GM21717 (cell line): ENCODE data around the gene HES3.

Experiments used
- ATAC-seq: cut with Tn5 transposase; IDR thresholded peaks from one replicate; pipeline ENCODE4 v1.9.1; 2021; ENCODE audit warnings: mild to moderate bottlenecking, moderate library complexity; ENCODE audit not compliant: unreplicated experiment

The HES3 gene

DNA sequence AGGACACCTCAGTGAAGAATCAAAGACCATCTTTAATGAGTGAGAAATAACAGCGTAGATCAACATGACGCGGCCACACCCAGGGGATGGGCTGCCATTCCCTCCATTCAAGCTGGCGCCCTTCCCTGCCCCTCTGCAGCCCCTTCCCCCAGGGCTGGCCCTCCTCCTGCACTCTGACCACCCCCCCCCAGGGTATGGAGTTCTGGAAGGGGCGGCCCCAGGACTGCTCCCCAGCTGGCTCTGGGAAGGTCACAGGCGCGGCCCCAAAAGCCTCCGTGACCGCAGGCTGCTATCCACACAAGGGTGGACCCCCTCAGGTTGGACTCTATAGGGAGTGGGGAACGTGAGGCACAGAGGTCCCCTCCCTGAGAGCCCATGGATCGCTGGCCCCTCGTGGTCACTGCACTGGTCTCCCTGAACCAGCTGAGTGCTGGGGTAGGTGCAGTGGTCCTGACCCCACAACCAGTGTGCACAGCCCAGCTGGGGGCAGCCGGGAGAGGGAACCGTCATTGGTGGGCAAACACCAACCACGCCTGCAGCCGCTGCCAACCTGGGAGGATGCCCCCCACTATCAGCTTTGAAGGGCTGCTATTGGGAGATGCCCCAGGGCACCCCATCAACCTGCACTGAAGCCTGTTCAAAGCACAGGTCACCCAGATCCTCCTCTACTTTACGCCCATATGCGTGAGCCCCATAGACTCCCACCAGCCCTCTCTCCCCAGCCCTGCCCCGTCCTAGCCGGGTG, 33.0 kb downstream of the HES3 start:
- no peak for ATAC-seq

DNA sequence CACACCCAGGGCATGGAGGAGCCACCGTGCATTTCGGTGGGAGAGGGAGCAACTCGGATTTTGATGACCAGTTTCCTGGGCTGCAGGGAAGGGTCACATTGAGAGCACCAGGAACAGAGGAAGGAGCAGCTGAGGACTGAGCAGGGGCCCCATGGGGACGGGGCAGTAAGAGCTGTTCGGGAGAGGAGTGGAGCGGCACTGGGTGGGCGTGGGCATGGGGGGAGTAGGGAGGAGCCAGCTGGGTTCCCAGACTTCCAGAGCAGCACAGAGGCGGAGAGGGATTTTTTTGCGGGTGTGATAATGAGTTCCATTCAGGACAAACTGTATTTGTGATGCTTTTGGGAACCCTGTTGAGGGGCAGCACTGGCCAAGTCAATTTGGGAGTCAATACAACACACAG, 34.3 kb downstream of the HES3 start:
- no peak for ATAC-seq

DNA sequence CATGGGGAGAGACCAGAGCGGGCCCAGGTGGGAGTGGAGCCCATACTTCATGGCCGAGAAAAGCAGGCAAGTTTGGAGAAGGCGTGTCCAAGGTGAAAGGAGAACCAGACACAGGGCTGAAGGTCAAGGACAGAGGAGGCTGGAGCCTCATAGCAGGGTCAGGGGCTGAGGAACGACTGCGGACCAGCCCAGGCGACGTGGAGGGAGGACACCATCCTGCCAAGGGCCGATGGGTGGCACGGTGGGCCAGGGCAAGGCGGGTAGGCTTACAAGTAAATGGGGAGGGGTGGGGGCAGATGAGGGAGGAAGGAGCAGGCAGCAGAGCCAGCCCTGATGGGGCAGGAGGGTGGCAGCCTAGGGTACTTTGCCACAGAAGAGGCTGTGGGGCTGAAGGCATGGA, 35.1 kb downstream of the HES3 start:
- no peak for ATAC-seq

DNA sequence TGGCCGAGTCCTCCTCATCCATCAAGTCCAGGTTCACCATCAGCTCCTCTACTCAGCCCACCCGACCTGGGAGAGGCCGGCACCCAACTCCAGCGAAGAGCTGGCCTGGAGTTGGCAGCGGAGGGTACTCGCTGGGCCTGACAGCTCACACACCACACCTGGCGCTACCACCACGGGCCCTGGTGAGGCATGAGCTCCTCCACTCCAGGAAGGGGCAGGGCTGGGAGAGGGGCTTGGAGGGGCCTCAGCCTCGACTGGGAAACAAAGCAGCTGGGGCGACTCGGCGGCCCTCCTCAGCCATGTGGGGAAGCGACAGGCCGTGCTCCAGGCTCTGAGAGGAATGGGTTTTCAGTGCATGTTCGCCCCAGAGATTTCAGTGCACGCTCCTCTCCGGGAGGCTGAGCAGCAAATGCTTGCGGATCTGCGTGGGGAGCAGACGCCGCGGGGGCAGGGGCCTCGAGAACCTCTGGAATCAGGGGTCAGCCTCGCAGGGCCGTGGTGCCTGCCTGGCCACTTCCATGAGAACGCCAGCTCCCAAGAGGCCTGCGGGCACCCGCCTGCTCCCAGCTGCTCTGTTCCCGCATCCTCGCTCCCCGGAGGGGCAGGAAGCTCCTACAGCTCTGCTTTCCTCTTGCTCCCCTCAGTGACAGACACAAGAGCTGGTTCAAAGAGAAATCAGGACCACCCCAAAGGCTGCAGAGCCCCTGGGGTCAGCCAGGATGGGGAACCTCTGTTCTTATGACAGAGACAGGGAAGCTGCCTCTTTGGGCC, 35.8 kb downstream of the HES3 start:
- no peak for ATAC-seq

DNA sequence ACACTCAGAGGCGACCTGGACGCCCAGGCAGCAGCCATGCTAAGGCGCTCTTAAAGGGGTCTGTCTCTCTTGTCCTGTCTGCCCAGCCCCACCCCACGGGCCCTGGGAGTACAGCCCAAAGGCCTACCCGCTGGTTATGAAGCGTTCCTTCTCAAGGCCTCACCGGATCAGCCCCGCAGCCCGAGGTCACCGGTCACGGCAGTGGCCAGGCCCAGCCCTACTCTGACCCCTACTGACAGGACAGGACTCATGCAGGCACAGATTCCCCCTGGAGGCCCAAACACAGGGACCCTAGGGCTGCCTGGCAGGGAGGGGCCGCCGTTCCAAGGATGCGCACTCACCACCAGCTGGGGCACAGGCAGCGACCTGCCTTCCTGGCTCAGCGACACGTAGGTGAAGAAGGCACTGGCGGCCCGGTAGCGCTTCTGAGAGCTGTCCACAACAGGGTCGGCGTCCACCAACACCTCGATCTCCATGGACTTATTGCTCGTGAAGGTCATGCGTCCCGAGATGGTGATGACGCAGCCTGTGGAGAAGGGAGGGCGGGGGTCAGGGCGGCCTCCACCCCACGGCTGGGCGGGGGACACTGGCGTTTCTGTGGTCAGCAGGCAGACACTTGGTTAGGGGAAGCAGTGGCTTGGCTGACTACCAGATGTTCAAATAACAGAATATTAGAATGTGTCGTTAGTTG, 36.9 kb downstream of the HES3 start:
- ATAC-seq, result no peak

DNA sequence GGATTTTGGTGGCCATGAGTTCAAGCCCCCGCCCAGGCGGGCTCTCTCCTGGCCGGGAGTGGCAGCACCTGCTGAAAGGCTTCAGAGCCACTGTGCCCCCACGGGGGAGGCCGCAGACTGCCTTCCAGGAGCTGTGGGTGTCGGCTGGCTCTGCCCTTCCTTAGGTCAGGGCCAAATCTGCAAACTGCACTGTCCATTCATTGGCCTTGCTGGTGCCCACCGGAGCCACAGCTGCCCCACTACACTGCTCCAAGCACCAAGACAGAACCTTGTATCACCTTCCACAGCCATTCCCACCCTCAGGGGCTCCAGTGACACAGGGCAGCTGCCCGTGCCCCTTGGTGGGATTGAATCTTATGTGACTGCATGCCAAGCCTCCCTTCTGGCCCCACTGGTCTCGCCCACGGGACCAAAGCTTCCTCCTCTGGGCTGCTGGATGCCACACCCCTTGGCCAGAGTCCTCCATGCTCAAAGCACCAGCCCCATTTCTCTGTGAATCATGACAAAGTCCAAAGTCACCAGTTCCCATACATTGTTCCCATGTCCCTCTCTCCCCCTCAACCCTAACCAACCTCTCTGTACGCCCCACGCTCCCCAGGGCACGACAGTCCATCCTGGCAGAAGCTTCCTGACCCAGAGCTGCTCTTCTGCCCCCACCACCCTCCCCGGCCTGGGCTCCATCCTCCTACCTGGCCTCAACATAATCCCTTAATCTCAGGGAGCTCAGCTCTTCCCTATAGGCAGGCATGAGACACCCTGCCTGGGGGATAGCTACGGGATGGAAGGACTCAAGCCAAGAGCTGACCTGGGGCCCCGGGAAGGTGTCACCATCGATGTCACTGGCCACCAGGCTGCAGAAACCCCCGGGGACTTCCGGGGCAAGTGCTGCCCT, 37.8 kb downstream of the HES3 start:
- no peak for ATAC-seq

DNA sequence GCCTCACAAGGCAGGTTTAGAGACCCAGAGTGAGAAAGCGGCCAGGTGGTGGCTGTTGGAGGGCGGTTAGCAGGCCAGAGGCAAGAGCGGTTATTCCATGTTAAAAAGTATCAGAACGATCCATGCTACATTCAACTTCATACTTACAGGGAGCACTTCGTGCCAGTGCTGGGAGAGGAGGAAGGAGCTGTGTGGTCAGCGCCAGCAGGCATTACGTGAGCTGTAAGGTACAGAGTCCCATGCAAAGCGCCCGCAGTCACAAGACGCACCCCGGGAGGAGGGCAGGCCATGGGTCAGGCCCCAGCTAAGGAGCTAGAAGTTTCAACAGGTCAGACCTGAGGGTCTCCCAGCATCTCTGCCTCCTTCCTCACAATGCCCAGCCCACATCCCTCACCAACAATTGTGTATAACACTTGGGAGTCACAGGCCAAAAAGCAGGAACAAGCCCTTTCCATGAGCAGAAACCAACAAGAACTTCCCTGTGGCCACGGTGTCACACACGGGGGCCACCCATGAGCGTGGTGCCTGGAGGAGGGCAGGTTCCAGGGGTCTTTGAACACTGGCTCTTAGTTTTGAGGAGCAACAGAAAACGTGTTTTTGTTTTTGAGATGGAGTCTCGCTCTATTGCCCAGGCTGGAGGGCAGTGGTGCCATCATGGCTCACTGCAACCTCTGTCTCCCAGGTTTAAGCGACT, 38.7 kb downstream of the HES3 start:
- ATAC-seq, result no peak

DNA sequence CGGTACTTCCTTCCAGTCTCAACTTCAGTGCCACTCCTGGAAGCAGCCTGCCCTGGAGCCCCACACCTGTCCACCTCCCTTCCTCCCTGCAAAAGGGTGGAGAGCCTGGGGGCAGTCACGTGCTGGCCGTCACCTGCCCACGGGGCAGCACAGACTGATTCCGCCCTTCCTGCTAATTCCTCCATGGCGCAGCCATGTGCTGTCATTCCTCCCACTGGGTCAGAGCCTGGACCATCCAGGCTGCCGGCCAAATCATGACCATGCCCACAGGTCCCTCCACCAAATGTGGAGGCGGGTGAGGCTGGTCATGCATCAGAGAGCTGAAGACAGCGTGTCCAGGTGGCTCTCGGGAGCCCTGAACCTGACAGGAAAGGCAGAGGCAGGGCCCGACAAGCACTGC, 41.4 kb downstream of the HES3 start:
- no peak for ATAC-seq

DNA sequence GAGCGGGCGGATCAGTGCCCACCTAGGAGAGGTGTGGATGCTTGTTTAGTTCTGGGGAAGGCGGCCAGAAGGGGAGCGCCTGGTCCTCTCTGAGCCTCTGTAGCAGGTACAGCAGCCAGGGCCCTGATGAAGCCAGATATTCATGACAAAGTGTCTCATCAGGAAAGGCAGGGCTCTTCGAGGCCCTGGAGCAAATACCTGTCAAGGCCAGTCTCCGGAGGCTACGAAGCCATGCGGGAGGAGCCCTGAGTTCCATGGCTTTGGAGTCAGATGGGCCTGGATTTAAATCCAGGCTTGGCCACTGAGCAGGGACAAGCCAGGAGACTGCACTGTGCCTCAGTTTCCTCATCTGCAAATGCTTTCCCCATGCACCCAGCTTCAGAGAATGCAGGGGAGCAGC, 42.3 kb downstream of the HES3 start:
- ATAC-seq, result no peak

DNA sequence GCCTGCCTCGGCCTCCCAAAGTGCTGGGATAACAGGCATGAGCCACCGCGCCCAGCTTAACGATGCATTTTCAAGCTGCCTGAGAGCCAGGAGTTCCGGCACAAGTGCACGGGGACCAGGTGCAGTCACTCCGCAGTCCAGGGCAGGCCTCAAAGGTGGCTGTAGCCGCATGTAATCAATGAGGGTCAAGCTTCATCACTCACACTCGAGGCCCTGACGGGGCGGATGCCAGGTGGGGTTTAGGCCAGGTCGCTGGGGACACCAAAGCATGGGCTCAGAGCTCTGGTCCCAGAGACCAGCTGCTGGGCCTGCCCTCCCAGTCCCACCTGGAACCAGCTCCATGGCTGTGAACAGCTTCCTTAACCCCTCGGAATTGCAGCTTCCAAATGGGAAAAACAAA, 43.0 kb downstream of the HES3 start:
- ATAC-seq, result no peak

DNA sequence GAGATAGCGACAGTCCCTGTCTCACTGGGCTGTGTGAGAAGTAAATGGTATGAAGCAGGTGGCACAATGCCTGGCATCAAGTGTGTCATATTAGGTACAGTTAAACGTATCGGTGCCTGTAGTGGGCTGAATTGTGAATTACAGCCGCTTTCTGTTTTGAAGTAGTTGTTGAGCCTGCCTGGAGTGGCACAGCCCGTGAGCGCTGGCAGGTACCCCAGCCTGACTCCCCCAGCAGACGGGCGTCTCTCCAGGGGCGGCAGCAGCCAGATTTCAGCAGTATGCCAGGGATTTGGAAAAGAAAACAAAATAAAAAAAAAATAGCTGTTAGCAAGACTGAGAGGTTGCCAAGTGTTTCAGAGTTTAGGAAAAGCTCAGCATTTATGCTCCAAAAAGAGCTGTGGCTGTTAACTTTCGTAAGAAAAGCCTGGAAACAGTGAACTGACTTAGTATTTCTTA, 43.5 kb downstream of the HES3 start:
- no peak for ATAC-seq

DNA sequence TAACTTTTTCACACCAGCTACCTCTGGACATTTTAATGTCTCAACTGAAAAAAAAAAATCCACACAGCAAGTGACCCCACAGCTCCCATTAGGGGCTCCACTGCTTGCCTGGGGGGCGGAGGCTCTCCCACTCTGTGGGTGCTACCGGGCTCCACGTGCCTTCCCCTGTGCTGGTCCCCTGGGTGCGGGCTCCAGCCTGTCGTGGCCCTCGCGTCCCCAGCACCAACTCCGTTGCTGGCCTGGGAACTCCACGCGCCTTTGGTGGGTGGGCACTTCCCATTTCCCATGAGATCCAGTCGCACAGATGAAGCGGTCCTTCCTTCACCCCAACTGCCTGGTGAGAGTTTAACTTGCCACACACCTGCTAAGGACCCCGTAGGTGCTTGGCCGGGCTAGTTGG, 44.0 kb downstream of the HES3 start:
- ATAC-seq, result no peak

DNA sequence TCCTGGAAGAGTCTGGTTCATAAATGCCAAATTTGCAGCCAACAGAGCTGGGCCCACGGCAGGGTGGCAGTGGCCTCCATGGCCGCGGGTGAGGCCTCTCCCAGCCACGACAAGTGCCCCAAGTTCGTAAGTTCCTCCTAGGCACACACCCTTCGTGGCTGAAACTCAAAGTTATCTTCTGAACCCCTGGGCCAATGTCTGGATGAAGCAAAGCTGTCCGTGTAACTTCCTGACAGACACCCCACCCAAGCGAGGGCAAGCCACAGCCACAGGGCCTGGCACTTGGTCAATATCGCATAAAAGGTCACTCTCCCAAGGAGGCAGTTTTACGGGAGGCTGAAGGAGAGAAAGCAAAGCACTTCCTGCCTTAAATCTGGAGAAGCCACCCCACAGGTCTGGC, 44.7 kb downstream of the HES3 start:
- ATAC-seq, result no peak

DNA sequence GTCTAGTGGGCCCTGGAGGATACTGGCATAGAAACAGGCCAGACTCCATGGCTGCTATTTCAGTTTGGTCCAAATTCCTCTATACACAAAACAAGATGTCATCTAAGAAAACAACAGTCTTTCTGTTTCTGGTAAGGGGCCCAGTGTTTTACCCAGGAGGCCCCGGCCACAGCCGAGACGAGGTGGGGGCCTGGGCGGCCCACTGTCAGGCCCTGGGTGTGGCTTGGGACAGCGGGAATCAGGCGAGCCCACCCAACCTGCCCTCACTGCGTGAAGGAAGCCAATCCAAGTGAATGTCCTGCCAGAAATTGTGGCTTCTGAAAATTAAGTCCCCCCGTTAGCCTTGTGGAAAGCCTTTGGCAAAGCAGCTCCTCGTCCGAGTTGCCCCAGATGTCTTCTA, 48.1 kb downstream of the HES3 start:
- ATAC-seq, result no peak

DNA sequence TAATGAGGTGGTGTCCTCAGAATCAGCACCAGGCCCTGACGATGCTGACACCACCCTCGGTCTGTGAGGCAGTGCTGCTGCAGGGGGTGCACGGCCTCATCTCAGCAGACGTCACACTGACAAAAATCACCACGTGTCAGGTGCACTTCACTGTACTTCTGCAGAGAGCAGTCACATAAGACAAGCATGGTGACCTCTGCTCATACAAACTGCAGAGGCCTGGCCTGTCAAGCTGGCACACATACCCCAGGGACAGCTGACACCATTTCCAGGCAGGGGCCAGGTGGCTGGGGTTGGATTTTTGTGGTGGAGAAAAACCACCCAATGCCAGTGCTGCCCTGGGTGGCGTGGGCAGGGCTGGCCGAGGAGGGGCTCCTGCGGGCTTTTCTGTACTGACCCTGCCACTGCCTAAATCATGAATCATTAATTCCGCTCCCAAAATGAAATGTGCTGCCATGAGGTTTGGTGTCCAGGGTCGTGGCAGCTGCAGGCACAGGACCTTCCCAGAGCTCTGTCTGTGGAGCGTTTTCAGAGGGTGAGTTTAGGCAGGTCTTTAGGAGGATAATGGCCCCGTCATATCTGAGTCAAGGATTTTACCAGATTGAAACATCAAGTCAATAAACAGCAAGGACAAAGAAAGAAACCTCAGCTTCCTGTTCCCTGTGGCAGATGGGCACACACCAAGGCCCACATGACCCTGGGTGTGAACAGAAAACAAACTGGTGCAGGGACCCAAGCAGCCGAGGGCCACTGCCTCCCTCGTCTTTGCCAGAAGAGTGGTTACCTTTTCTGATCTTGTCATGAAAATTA, 50.3 kb downstream of the HES3 start:
- no peak for ATAC-seq

DNA sequence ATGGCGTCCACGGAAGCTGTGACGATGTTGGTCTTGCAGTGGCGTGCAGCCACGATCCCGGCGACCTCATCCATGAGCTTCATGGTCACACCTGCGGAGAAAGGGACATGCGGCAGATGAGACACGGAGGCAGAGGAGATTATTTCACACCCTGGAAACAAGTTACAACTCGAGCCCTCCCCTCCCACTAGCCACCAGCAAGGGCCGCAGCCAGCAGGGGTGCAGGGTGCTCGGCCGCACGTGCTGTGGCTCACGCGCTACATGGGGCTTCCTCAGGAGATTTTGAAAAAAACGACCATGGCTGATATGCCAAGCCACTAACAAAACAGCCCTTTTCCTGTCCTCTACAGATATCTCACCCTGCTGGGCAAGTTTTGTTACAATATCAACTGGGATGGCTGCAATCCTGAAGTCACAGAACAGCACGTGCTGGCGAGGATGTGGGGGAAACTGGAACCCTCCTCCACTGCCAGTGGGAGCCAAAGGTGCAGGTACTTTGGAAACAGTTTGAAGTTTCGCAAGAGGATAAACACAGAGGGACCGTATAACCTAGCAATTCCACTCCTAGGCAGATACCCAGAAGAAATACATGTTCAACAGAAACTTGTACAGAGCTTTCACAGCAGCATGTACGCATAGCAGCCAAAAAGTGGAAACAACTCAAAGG, 51.0 kb downstream of the HES3 start:
- ATAC-seq, result no peak
